ENCODE measurements around the gene PAPLN.

DNA sequence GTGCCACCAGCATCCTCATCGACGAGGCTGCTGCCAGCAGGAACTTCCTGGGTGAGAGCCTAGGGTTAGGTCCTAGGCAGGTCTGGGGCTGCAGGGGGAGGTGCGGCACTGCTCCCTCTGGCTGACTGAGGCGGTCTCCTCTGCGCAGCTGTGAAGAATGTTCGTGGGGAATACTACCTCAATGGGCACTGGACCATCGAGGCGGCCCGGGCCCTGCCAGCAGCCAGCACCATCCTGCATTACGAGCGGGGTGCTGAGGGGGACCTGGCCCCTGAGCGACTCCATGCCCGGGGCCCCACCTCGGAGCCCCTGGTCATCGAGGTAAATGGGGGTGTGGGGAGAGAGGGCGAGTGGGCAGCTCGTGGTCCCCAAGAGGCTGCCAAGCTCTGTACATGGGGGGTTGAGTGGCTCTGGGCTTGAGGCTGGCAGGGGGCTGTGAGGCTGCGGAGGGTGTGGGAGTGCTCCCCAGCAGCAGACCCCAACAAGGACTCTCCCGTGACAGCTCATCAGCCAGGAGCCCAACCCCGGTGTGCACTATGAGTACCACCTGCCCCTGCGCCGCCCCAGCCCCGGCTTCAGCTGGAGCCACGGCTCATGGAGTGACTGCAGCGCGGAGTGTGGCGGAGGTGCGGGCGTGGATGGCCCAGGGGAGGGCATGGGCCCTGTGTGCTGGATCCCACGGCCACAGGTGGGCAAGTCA, 14.4 kb downstream of the PAPLN start:
- TF ChIP-seq, protein P1, sequence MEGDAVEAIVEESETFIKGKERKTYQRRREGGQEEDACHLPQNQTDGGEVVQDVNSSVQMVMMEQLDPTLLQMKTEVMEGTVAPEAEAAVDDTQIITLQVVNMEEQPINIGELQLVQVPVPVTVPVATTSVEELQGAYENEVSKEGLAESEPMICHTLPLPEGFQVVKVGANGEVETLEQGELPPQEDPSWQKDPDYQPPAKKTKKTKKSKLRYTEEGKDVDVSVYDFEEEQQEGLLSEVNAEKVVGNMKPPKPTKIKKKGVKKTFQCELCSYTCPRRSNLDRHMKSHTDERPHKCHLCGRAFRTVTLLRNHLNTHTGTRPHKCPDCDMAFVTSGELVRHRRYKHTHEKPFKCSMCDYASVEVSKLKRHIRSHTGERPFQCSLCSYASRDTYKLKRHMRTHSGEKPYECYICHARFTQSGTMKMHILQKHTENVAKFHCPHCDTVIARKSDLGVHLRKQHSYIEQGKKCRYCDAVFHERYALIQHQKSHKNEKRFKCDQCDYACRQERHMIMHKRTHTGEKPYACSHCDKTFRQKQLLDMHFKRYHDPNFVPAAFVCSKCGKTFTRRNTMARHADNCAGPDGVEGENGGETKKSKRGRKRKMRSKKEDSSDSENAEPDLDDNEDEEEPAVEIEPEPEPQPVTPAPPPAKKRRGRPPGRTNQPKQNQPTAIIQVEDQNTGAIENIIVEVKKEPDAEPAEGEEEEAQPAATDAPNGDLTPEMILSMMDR (IDR thresholded peaks at IDR 0.05; ENCODE audit: poor library complexity) = no peak
- TF ChIP-seq EZH2 (IDR thresholded peaks at IDR 0.05; ENCODE audit: borderline replicate concordance) = no peak

Data from hepatocyte (in vitro differentiated cells).